GM12892 (cell line): Measurements from ENCODE around the gene SCN7A.

Source experiments
- POLR2A ChIP-seq: IDR thresholded peaks from 2 replicates; pipeline ENCODE4 v1.6.1; 2011; ENCODE audit warnings: low read depth, low read length, control low read depth
- POLR2AphosphoS5 ChIP-seq: IDR thresholded peaks from 2 replicates; pipeline ENCODE4 v1.6.1; 2011; ENCODE audit warnings: low read depth, low read length, control low read depth
- TAF1 ChIP-seq: IDR thresholded peaks from 2 replicates; pipeline ENCODE4 v1.6.1; 2011; ENCODE audit warnings: low read depth, mild to moderate bottlenecking, control low read depth, low read length, borderline replicate concordance

DNA sequence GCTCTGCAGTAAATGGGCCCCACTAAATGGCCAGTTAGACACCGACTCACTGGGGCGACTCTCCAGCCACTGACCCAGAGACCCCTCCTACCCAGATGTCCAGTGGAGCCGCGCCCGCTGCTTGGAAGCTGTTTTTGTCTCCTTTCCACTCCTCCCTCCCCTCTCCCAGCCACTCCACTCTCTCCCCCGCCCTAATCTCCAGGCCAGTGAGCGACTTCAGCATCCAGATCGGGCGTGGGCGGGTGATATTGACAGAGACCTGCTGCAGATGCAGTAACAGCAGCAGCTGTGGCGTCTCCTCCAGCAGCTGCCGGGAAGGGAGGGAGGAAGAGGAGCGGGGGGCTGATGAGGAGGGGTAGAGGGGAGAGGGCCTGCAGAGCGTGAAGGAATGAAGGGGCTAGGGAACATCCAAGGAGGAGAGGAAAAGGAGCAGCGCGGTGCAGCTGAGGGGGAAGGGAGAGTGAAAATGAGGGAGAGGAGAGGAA lies at the start of gene SCN7A:
- no peak for TF ChIP-seq POLR2A
- no peak for TF ChIP-seq POLR2AphosphoS5
- TF ChIP-seq TAF1 = no peak
